Colon (tissue), 2 donors: ENCODE data around the gene HDAC4.

Experiments used
- FAIRE-seq: peaks from 2 replicates; lab custom pipeline; 2012; peaks lifted over from hg19 to GRCh38; lab: Jason Lieb, UNC
- donor health status: control.
- donor health status: control.

Gene HDAC4

GRCh38 chr2:239025096-239025801, 375.6 kb downstream of the HDAC4 start:
- FAIRE-seq, result no peak

DNA sequence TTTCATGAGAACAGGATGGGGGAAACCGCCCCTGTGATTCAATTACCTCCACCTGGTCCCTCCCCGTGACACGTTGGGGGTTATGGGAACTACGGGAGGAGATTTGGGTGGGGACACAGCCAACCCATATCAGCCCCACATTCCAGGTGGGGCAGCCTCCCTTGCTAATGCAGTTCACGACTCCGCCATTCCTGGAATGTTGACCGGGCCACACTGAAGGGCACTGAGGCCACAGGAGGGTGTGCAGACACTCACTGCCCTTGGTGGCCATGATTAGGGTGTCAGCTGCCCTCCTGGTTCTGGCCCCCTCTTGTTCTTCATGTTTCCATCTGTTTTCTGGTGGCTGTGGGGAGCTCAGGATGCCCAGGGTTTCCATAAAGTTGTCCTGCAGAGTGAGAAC, 376.6 kb downstream of the HDAC4 start:
- FAIRE-seq, result no peak

DNA sequence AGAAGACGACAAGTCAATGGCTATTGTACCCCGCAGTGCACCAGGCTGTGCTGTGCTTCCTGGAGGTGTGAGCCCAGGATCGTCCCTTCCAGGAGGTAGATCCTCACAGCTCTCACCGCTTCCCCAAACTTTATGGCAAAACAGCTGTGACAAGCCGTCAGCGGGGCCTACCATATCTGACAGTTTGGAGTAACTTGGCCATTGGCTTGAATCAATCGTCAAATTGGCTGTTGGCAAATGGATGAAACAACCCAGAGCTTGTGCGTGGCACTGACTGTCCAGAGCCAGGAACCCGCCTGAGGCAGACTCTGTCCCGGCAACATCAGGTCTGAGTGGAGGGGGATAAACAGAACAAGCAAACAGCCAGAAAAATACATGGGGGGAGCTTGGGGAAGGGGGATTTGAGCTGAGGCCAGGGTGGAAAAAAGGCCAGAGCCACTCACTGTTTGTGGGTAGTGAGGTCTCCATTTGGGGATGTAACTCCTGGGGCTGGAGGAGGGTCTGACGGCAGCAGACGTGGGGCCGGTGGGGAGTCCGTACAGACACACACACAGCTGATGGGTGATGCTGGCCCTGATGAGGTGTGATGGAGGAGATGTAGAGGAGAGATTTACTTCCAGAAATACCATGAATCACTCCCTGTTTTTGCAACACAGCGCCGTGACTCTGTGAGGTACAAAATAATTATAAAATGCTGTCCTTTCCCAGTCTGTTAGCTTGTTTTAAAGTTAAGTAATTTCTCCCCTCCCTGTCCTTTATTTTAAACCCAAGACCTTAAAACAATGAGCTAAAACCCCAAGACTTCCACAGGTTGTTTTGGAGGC, 378.2 kb downstream of the HDAC4 start:
- no peak for FAIRE-seq

DNA sequence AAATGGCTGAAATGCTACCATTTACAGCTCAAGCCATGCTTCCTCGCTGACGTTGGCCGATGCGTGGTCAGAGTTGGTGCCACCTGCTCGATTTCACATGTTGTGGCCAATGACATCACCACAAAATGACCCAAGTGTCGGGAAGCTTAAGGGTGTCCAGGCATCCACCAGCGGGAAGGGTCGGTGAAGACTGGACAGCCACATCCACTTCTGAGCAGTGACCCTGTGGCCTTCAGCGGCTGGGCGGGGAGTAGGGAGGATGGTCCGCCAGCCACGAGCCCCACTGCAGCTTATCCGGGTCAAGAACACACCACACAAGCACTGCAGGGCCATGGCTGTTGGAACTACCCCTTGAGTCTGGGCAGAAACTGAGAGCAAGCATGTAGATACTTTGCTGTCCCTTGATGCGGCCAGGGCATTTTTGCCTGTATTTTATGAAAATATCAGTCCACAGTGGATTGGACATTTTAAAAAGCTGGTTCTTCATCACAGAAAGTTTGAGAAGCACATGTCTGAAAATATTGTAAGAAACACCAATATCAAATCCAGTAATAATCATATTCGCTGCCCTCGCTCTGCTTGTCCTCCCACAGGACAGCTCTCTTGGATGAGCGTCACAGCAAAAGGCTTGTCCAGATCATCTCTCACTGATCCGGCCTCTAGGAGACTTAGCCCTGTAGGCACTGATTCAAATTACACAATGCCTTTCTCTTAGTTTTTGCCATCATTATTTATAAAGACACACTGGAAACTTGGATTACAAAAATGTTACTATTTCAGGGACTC, 379.0 kb downstream of the HDAC4 start:
- FAIRE-seq, result no peak

- no peak for FAIRE-seq
Measured at GRCh38 chr2:239021224-239021623, 379.6 kb downstream of the HDAC4 start.

- FAIRE-seq, result no peak
Measured at GRCh38 chr2:239020541-239021041, 380.2 kb downstream of the HDAC4 start.

DNA sequence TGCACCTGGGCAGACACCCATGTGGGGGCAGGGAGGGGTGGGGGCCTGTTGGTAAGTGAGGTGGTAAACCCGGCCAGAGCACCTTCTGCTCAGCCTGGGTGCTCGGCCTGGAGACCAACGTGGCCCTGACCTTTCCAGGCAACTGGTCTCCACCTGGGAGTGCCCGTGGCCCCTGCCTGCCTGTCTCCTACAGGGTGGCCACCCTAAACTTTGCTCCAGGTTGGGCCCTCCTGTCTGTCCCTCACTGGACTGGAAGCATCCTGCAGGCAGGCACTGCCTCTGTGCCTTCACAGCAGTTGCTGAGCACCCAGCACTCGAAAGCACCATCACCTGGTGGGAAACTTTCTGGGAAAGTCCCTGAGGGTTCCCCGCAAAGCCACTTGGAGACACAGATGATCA, 381.6 kb downstream of the HDAC4 start:
- FAIRE-seq, result no peak

- FAIRE-seq, result no peak
Measured at GRCh38 chr2:239018271-239019182, 382.3 kb downstream of the HDAC4 start.

GRCh38 chr2:239017491-239018098, 383.2 kb downstream of the HDAC4 start:
- FAIRE-seq, result no peak

DNA sequence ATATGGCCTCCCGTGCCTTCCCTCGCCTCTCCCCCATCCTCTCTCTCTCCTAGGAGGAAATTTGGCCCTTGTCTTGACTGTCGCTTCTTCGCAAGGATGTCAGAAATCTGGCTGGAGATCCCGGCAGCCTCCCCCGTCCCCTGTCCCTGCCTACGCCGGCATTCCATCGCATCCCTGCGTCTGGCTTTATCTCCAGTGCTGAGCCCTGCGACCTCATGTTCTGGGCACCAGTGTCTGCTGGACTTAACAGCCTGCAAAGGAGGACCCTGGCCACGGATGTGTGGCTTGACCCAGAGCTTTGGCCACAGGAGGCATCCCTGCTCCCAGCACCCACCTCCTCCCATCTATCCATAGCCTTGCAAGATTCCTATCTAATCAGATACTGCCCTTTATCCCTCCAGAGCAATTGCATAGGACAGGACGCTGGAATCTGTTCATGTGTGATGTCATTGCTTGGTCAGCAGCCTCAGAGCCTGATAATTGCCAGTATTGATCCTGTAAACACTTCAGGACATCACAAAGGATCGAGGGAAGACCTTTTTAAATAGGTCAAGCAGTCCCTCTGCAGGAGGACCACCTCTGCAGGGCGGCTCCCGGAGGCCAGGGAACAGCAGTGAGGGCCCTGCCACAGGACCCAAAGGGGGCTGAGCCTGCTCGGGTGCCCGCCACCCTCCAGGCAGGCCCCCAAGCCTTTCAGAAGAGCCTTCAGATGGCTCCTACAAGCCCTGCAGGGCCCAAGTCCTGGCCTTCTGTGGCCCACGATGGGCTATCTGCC, 384.7 kb downstream of the HDAC4 start:
- FAIRE-seq, result no peak

DNA sequence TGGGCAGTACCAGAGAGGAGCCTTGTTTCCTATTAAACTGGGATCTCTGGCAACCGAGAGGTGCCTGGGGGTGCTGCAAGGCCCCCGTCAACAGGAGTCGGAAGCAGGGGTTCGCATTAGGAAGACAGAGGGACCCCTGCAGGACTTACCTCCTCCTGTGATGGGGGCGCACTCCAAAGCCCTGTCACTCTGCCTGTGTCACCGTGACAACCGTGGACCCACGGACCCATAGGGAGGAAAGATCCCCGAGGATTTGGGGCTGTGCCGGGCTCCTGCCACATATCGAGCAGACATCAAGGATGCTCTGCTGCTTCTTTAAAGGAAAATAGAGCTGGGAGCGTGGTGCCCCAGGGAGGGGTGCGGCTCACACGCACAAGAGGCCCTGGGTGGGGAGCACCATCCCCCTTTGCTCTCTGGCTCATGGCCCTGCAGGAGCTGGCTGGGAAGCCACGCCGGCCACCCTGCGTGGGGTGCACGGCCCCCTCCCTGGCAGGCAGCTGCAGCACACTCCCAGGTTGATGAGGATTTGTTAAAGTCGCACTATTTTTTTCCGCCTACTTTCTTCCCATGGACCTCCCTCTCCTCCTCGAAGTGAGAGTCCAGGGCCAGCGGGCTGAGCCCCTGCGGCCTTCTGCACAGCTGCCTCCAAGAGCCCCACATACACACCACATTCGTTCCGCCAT, 385.5 kb downstream of the HDAC4 start:
- FAIRE-seq, result no peak

- no peak for FAIRE-seq
Measured at GRCh38 chr2:239014458-239015217, 386.2 kb downstream of the HDAC4 start.

- FAIRE-seq, result no peak
Measured at GRCh38 chr2:239013678-239013976, 387.2 kb downstream of the HDAC4 start.

GRCh38 chr2:239012936-239013677, 387.7 kb downstream of the HDAC4 start:
- no peak for FAIRE-seq

- FAIRE-seq, result no peak
Measured at GRCh38 chr2:239012228-239012627, 388.6 kb downstream of the HDAC4 start.

DNA sequence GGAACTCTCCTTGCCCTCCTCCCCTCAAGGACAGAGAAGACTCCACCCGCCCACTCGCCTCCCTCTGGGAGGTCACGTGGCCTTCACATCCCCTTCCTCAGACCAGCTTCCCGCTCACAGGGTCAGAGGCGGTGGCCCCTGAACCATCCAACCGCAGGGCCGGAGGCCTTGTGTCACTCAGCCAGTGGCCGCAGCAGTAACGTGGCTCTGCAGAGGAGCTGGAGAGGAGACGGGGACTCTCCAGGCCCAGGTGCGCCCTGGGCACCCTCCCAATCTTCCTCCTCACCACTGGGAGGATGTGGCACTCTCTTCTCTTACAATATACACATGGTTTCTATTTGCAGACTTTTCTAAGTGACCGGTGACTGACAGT, 391.2 kb downstream of the HDAC4 start:
- FAIRE-seq, result no peak

- FAIRE-seq, result no peak
Measured at GRCh38 chr2:239008677-239009588, 391.9 kb downstream of the HDAC4 start.
